GM21526 (cell line): ENCODE measurements around the gene POU3F3.

Source experiments
- ATAC-seq: cut with Tn5 transposase; IDR thresholded peaks from one replicate; pipeline ENCODE4 v1.9.1; 2021; ENCODE audit warnings: moderate library complexity; ENCODE audit not compliant: unreplicated experiment, low FRiP score

The POU3F3 gene

DNA sequence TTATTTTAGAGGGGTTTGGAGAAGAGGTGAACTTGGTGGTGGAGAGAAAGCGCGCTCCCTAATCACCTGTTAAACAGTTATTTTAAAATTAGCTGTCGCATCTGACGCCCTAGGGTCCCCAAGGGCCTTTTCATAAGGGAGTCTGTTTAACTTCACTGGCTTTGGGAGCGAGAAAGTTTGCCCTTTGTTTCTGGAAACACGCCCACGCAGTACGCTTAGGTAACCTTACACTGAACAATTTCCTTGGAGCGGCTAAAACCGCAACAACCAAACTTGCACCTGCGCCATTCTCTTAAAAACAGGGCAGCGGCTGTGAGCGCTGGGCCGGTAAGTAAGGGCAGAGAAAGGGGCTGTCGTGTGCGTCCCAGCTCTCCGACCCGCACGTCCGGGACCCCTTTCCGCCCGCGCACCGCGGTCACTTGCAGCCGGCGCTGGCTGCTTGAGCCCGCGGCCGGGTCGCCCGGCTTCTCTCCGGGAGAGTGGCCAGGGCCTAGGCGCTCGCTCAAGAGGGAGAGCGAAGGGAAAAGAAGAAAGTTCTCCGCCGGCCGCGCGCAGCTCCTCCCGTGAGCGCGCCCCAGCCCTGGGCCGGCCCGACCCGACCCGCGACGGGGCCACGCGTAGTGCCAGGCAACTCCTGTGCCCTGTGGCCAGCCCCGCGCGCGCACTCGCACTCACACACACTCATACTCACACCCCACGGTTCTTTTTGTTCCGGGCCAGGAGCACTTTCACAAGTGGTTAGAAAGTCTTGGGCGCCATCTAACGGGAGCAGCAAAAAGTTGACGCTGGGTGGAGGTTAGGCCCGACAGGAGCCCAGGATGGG, 19.2 kb downstream of the POU3F3 start:
- peak; percentile 92 for ATAC-seq

DNA sequence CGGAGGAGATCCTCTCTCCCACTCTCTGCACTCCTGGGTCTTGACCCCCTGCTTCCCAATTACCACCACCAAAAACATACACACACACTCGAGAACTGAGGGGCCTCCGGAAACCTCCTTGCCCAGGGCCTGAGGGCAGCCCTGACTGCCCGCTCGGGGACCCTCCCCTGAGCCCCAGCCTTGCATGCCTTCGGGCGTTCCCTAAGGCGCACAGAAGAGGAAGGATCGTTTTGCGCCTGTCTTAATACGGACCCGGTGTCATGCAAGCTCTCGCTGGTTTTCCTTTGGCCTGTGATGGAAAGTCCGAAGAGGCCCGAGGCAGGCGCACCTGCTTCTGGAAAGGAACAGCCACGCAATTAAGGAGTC, 19.8 kb downstream of the POU3F3 start:
- peak; percentile 7 for ATAC-seq

GRCh38 chr2:104874230-104874629, 20.3 kb downstream of the POU3F3 start:
- ATAC-seq = no peak

DNA sequence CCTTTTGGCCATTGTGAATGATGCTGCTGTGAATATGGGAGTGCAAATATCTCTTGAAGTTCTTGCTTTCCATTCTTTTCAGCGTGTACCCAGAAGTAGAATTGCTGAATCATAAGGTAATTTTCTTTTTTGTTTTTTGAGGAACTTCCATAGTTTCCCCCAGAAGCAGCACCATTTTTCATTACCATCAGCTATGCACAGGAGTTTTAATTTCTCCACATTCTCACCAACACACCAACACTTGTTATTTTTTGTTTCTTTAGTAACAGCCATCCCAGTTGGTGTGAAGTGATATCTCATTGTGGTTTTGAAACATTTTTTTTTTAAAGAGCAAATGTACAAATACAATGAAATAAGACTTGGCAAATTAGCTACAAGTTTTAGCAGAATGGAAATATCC, 21.3 kb downstream of the POU3F3 start:
- ATAC-seq = no peak

GRCh38 chr2:104876606-104877570, 23.0 kb downstream of the POU3F3 start:
- ATAC-seq = no peak

- no peak for ATAC-seq
Measured at GRCh38 chr2:104878863-104879512, 25.1 kb downstream of the POU3F3 start.

- no peak for ATAC-seq
Measured at GRCh38 chr2:104880076-104880475, 26.2 kb downstream of the POU3F3 start.

DNA sequence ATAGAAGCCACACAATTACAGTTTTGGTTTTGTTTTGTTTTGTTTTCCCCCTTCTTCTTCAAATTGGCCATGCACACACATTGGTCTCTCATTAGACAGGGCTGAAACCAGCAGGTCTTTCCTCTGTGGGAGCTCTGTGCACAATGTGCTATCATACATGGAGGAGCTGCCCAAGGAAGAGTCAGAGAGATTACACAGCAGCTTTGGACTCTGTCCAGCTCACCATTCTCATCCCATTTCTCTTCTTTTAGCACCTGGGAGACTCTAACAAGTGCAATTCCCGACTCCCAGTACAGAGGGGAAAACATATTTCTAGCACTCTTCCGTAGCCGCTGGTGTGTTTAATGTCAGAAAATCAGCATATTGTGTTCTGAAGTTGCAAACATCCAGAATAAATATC, 29.4 kb downstream of the POU3F3 start:
- ATAC-seq = no peak

DNA sequence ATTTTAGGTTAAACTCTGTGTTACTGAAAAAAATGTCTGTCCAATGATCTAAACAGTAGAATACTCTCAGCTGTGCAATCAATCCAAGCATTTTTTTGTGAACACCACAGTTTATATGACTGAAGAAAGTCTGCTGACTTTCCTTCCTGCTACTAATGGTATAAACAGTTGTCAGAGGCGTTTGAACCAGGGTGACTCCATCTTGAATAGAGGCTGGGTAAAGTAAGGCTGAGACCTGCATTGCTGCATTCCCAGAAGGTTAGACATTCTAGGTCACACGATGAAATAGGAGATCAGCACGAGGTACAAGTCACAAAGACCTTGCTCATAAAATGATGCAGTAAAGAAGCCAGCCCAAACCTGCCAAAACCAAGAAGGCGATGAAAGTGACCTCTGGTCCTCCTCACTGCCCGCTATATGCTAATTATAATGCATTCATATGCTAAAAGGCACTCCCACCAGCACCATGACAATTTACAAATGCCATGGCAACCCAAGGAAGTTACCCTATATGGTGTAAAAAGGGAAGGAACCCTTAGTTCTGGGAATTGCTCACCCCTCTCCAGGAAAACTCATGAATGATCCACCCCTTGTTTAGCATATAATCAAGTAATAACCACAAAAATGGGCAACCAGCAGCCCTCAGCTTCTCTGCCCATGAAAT, 31.3 kb downstream of the POU3F3 start:
- no peak for ATAC-seq

- no peak for ATAC-seq
Measured at GRCh38 chr2:104887676-104888075, 33.8 kb downstream of the POU3F3 start.

GRCh38 chr2:104888489-104889258, 34.8 kb downstream of the POU3F3 start:
- no peak for ATAC-seq

DNA sequence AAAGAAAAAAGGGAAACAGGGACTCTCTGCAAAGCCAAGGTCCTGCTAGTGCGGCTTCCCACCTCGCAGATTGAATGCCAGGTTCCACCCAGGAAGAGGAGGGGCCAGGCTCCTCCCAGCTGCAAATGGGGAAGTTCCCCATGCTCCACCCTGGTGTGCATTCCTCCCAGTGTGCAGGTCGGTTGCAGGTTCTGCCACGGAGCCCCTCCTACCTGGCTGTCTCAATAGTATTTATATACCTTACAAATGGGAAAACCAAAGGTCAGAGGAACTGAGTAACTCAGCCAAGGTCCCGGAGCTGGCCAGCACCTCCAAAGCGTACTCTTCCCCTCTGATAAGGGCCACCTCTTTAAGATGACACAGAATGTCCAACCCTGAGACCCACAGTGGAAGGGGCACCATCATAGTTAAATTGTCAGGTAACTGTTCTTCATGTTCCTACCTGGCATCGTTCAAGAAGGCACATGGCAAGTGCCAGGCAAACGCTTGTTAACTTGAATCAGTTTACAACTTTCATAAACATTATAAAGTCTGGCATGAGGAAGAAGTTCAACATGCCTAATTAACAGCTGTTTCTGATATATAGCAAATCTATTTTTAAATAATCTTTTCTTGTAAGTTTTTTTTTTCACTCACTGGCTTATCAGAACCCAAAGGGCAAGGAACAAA, 35.5 kb downstream of the POU3F3 start:
- no peak for ATAC-seq

GRCh38 chr2:104889960-104890684, 36.2 kb downstream of the POU3F3 start:
- ATAC-seq = no peak

DNA sequence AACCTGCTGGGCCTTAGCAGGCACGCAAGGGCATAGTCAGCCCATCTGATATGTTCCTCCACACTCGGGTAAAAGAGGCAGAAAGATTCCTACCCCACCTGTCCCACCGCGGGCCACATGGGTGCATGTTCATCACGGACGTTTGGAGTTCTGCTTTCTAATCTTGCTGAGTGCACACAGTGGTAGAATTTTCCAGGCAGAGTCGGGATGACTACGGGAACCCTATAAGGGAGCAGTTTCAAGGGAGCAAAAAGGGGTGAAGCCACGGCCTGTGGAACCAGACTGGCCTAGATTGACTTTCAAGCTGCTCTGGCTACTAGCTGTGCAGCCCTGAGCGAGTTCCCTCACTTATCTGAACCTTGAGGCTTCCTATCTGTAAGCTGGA, 36.8 kb downstream of the POU3F3 start:
- no peak for ATAC-seq

- ATAC-seq = no peak
Measured at GRCh38 chr2:104891145-104891544, 37.2 kb downstream of the POU3F3 start.

DNA sequence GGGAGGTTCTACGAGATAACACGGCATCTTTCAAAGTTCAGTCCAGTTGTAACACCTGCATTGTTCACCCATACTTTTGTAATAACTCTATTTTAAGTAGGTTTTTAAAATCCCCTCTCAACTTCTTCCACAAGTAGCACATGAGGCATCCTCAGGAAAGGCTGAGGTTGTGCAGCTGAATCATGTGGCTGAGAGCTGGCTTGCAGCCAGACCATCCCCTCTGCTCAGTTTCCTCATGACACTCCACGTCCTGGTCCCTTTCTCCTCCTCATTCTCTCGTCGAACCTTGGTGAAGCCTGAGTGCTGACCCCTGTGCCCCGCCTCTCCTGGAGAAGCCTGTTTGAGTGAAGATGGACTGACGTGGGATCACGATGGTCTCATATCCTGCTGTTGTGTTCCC, 42.5 kb downstream of the POU3F3 start:
- no peak for ATAC-seq

- ATAC-seq = no peak
Measured at GRCh38 chr2:104897515-104898184, 43.7 kb downstream of the POU3F3 start.

DNA sequence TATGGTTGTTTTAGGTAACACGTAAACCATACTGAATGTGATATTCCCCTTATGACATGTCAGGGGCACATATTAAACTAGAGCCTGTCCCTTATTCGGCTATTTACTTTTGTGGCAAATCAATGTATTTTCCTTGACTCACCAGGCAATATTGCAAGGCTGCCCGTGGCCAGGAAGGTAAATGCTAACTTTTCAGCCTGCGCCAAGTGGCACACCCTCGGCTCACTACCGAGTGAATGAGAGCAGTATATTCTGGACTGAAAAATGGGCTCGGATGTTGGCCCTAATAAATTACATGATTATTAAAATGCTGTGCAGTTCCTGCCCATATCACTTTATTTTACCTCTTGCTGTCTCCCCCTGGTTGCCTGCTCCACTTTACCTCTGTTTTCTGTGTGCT, 46.7 kb downstream of the POU3F3 start:
- ATAC-seq = no peak
